Esophagus muscularis mucosa (tissue), 4 donors: ENCODE measurements around the gene RPL34. TPM values are rescaled to one million over a fixed set of nuclear protein-coding genes. Genes with fewer than 3 reads are reported as not detected.
"Not testable (repeated sequence)": the region's sequence is repeated elsewhere in the genome, so short reads cannot be mapped to it uniquely, and the experiment has no call there.

Experiments used
- DNase-seq: peaks from one replicate; pipeline ENCODE4 v3.0.0-alpha.2; 2017; ENCODE audit errors: extremely low spot score
- H3K27ac ChIP-seq, 4 donors: fragments of 200-600 bp; sonication (generic); replicated peaks in 1 of 4; 1 replicate in 3 of 4; 2 replicates in 1 of 4; pipeline ENCODE4 v1.5.1; 2016 to 2019; ENCODE audit warnings: mild to moderate bottlenecking in 1 of 4
- H3K27me3 ChIP-seq, 4 donors: fragments of 200-600 bp; sonication (generic); one replicate each; pipeline versions ENCODE4 v1.5.1 to v1.6.0; 2016 to 2019
- H3K36me3 ChIP-seq, 4 donors: fragments of 200-600 bp; sonication (generic); one replicate each; pipeline ENCODE4 v1.5.1; 2016 to 2019
- H3K4me1 ChIP-seq, 4 donors: fragments of 200-600 bp; sonication (generic); one replicate each; pipeline ENCODE4 v1.5.1; 2016 to 2019
- H3K4me3 ChIP-seq, 4 donors: fragments of 200-600 bp; sonication (generic); 1 replicate in 2 of 4; 2 replicates in 2 of 4; pipeline ENCODE4 v1.5.1; 2016 to 2019; ENCODE audit warnings: mild to moderate bottlenecking in 4 of 4, moderate library complexity in 1 of 4
- H3K9me3 ChIP-seq, 4 donors: fragments of 200-600 bp; sonication (generic); 1 replicate in 3 of 4; 2 replicates in 1 of 4; pipeline ENCODE4 v1.5.1; 2016 to 2019
- EP300 ChIP-seq: sonication (generic); formaldehyde crosslinking; IDR thresholded peaks from one replicate; pipeline ENCODE4 v1.6.1; 2017; ENCODE audit warnings: antibody characterized with exemption
- POLR2A ChIP-seq: fragments of 450-650 bp; IDR thresholded peaks from one replicate; pipeline ENCODE4 v1.6.1; 2017; ENCODE audit warnings: antibody characterized with exemption, moderate library complexity, mild to moderate bottlenecking, low read depth
- POLR2AphosphoS5 ChIP-seq, 2 donors: sonication (generic); formaldehyde crosslinking; IDR thresholded peaks; one replicate each; pipeline ENCODE4 v1.6.1; 2017; ENCODE audit warnings: antibody characterized with exemption in 2 of 2
- WGBS: methylation state at CpG from one replicate; pipeline ENCODE4 v1.1.5; 2018; 5-methylcytosine and 5-hydroxymethylcytosine counted together
- intact Hi-C: fragments of 100-400 bp; cut with DNase I; formaldehyde crosslinking; loops from one replicate; pipeline ENCODE4 v1.15.1; 2023
- total RNA-seq, 4 donors: library from RNA; depleted of rRNA; stranded (reverse); fragments of >200 nt; gene quantifications; one replicate each; pipeline versions ENCODE4 v1.1.0 to v1.2.1, GENCODE V29; 2016
- TF ChIP-seq, protein P1 (sequence below), 3 experiments: fragments of 200-600 bp in 2 of 3; fragments of 450-650 bp in 1 of 3; sonication (generic) in 2 of 3; IDR thresholded peaks; one replicate each; pipeline ENCODE4 v1.5.1; 2017 to 2019; ENCODE audit warnings: antibody characterized with exemption in 3 of 3, mild to moderate bottlenecking in 2 of 3, moderate library complexity in 1 of 3

Gene RPL34
- total RNA-seq, 4 donors from 2014 or later, result 578 to 1,199 (median 854) TPM

DNA sequence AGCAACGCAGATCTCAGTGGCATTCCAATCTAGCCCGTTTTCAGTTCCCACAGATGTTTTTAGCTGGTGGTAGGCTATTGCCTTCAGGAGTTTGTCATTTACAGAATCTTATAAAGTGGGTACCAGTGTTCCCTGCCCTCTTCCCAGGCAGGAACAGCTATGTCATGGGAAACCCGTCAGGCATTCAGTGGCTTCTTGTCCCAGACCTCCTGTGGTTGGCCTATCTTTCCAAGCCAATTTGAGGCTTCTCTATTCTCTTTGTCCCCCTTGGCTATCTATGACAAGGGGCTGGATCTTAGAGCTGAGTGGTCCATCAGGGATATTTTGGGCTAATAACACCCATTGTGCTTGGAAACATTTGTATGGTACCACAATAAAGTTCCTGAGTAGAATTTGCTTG is 33.6 kb upstream of the RPL34 start:
- 79% methylated on average over 3 of the region's 3 CpGs for WGBS

DNA sequence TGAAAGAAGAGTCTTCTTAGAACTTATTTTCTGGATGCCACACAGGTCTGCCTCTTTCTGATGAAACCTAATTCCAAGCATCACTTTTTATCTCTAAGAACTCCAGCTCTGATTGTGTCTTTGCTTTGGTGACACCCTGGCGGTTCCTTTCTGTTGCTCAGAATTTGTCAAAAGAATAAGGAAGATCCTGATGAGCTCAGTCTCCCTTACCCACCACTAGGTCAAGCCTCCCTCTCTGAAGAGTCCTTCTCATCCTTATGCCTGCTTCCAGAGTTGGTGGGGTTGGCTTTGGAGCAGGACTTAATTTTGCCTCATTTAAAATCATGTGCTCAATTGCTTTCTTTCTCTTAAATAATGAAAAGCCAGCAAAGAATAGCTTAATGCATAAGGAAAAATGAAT is 31.5 kb upstream of the RPL34 start:
- 95% methylated on average over 1 of the region's 1 CpG for whole genome bisulfite sequencing
- DNase-seq, result no peak
- no peaks in the 10 kb centered on the region for H3K27me3 ChIP-seq
- TF ChIP-seq POLR2AphosphoS5 (IDR thresholded peaks at IDR 0.05) (no peak), EP300 (no peak), POLR2A (no peak)
- TF ChIP-seq, protein P1, sequence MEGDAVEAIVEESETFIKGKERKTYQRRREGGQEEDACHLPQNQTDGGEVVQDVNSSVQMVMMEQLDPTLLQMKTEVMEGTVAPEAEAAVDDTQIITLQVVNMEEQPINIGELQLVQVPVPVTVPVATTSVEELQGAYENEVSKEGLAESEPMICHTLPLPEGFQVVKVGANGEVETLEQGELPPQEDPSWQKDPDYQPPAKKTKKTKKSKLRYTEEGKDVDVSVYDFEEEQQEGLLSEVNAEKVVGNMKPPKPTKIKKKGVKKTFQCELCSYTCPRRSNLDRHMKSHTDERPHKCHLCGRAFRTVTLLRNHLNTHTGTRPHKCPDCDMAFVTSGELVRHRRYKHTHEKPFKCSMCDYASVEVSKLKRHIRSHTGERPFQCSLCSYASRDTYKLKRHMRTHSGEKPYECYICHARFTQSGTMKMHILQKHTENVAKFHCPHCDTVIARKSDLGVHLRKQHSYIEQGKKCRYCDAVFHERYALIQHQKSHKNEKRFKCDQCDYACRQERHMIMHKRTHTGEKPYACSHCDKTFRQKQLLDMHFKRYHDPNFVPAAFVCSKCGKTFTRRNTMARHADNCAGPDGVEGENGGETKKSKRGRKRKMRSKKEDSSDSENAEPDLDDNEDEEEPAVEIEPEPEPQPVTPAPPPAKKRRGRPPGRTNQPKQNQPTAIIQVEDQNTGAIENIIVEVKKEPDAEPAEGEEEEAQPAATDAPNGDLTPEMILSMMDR (IDR thresholded peaks at IDR 0.05), result no peak
- intact Hi-C loops, result no loop called here
- no peak overlapping the region for H3K27ac ChIP-seq
- H3K4me3 ChIP-seq, result no peak overlapping the region
- no peaks in the 10 kb centered on the region for H3K9me3 ChIP-seq
- H3K4me1 ChIP-seq, result no peaks in the 10 kb centered on the region
- H3K36me3 ChIP-seq, result peaks cover 0 to 3% (median 1%) of the 10 kb centered on the region in 4 donors

More for the DNA sequence above, 33.6 kb upstream of the RPL34 start:
- Histone ChIP-seq H3K4me1 (no peaks in the 10 kb centered on the region), H3K9me3 (no peaks in the 10 kb centered on the region), H3K4me3 (no peak overlapping the region), H3K36me3 (no peaks in the 10 kb centered on the region), H3K27ac (no peak overlapping the region), H3K27me3 (no peaks in the 10 kb centered on the region)
- TF ChIP-seq POLR2A (no peak), EP300 (no peak), POLR2AphosphoS5 (IDR thresholded peaks at IDR 0.05) (no peak)
- TF ChIP-seq, protein P1 (IDR thresholded peaks at IDR 0.05), result no peak
- intact Hi-C loops, result no loop called here
- no peak for DNase-seq

DNA sequence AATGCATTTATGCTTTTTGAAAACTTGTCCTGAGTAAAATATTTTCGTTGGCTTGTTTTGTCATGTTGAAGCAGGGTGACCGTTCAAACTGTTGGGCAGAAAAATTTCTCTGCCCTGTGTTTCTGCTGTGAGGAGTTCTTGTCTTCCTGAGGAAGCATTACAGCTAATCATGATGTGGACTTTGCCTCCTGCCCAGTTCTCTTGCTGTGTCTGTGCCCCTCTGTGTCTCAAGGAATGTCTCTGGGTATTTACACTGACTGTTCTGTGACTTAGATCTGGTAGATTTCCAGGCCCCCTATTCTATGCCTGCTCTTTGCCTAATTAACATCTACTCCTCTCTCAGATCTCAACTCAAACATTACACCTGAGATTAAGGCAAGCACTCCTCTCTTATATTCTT is 30.4 kb upstream of the RPL34 start:
- no peak for DNase-seq
- Histone ChIP-seq H3K4me3 (no peak overlapping the region), H3K4me1 (no peaks in the 10 kb centered on the region), H3K27ac (no peak overlapping the region), H3K36me3 (peaks cover 0 to 8% (median 3%) of the 10 kb centered on the region in 4 donors), H3K9me3 (no peaks in the 10 kb centered on the region), H3K27me3 (no peaks in the 10 kb centered on the region)
- intact Hi-C loops, result no loop called here
- 61% methylated on average over 2 of the region's 2 CpGs for WGBS
- TF ChIP-seq POLR2AphosphoS5 (IDR thresholded peaks at IDR 0.05) (no peak), POLR2A (no peak), EP300 (no peak)
- TF ChIP-seq, protein P1 (IDR thresholded peaks at IDR 0.05), result no peak

DNA sequence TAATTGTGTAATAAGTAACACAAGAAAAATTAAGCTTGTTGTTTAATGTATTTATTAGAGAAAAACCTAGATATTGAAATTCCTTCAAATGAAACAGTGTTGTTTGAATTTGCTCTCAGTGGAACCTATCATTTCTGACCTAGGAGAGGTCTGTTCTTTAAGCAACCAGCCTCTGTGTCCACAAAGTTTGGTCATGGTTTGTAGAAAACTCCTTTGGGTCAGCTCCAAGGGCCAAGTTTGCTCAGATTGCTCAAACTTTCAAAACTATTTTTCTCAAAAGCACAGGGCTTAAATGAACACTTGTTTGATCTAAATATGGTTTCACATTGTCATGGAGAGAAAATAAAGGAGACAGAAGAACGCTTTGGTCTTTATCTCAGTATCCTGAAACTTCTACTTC is 29.6 kb upstream of the RPL34 start:
- Histone ChIP-seq H3K9me3 (no peaks in the 10 kb centered on the region), H3K4me1 (no peaks in the 10 kb centered on the region), H3K4me3 (no peak overlapping the region), H3K27me3 (no peaks in the 10 kb centered on the region), H3K27ac (no peak overlapping the region), H3K36me3 (peaks cover 0 to 8% (median 3%) of the 10 kb centered on the region in 4 donors)
- intact Hi-C loops, result no loop called here
- TF ChIP-seq POLR2A, result no peak
- TF ChIP-seq EP300, result no peak
- TF ChIP-seq POLR2AphosphoS5 (IDR thresholded peaks at IDR 0.05), result no peak
- TF ChIP-seq, protein P1 (IDR thresholded peaks at IDR 0.05), result no peak
- DNase-seq, result no peak
- WGBS, result 90% methylated on average over 1 of the region's 1 CpG

DNA sequence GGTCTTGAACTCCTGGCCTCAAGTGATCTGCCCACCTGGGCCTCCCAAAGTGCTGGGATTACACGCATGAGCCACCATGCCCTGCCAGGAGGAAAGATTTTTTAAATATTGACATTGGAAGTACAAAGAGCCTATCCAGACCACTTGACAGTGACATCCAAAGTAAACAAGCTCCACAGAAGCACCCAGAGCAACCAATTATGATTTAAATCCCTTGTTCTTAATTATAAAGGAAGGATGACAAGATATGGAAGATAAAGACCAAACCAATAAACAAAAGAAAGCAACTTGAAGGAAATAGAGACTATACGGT is 27.7 kb upstream of the RPL34 start:
- no peaks in the 10 kb centered on the region for H3K27me3 ChIP-seq
- no peak for DNase-seq
- H3K9me3 ChIP-seq, result no peaks in the 10 kb centered on the region
- no peak for TF ChIP-seq EP300
- no peak for TF ChIP-seq POLR2A
- TF ChIP-seq, protein P1 (IDR thresholded peaks at IDR 0.05), result no peak
- TF ChIP-seq POLR2AphosphoS5 (IDR thresholded peaks at IDR 0.05), result no peak
- H3K27ac ChIP-seq, result no peak overlapping the region
- intact Hi-C loops, result no loop called here
- no peak overlapping the region for H3K4me3 ChIP-seq
- no peaks in the 10 kb centered on the region for H3K4me1 ChIP-seq
- WGBS, result 42% methylated on average over 2 of the region's 2 CpGs
- H3K36me3 ChIP-seq, result peaks cover 0 to 8% (median 3%) of the 10 kb centered on the region in 4 donors

DNA sequence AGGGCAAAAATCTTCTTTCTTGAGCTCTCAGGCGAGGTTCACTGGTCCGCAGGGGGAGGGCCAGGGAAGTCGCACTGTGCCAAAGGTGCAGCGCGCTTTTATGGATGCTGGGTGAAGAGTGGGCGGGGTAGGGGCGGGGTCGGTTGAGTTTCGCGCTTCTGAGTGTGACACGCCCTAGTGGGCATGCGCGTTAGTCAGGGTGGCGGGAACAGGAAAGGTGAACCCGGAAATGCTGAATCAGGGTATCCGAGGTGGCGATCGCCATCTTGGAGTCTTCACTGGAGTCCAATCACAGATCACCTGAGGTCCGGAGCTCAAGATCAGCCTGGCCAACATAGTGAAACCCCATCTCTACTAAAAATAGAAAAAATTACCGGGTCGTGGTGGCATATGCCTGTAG is 26.1 kb upstream of the RPL34 start:
- WGBS, result 93% methylated on average over 21 of the region's 21 CpGs
- H3K27me3 ChIP-seq, result not testable (repeated sequence)

More for the DNA sequence above, 26.1 kb upstream of the RPL34 start:
- H3K36me3 ChIP-seq, intact Hi-C loops, H3K4me3 ChIP-seq, DNase-seq, H3K27ac ChIP-seq, H3K9me3 ChIP-seq, H3K4me1 ChIP-seq: not testable (repeated sequence)
